Calu3 (cell line): ENCODE results near the gene ID3. TPM values are rescaled to one million over a fixed set of nuclear protein-coding genes. Genes with fewer than 3 reads are reported as not detected.
"Not testable (repeated sequence)": the region's sequence is repeated elsewhere in the genome, so short reads cannot be mapped to it uniquely, and the experiment has no call there.

Experiments
- BruUV-seq: library from RNA; stranded (reverse); fragments of 400-500 nt; replicated peaks from 2 replicates; lab custom pipeline; 2021; lab: Mats Ljungman, UMichigan
- CTCF ChIA-PET: fragments of 300-600 bp; sonication (Branson Sonifier 250); formaldehyde crosslinking; loops from one replicate; lab custom pipeline; 2022; ENCODE audit warnings: antibody characterized with exemption; lab: Charles Lee
- DNase-seq: peaks from one replicate; pipeline ENCODE4 v3.0.0; 2022
- H3K27ac Mint-ChIP-seq: one replicate; pipeline ENCODE4 v1.8.0; 2022; ENCODE audit warnings: mixed read lengths; ENCODE audit not compliant: unreplicated experiment
- H3K27me3 Mint-ChIP-seq: one replicate; pipeline ENCODE4 v1.8.0; 2022; ENCODE audit warnings: mixed read lengths; ENCODE audit not compliant: unreplicated experiment
- H3K36me3 Mint-ChIP-seq: one replicate; pipeline ENCODE4 v1.8.0; 2022; ENCODE audit warnings: mild to moderate bottlenecking, moderate library complexity, mixed read lengths; ENCODE audit not compliant: insufficient read depth, unreplicated experiment
- H3K4me1 Mint-ChIP-seq: one replicate; pipeline ENCODE4 v1.8.0; 2022; ENCODE audit warnings: mild to moderate bottlenecking, low read depth, mixed read lengths; ENCODE audit not compliant: unreplicated experiment
- H3K4me3 Mint-ChIP-seq: one replicate; pipeline ENCODE4 v1.8.0; 2022; ENCODE audit warnings: mild to moderate bottlenecking, low read depth, moderate library complexity, mixed read lengths; ENCODE audit not compliant: unreplicated experiment
- H3K9me3 Mint-ChIP-seq: one replicate; pipeline ENCODE4 v1.8.0; 2022; ENCODE audit warnings: low read depth, mixed read lengths; ENCODE audit not compliant: unreplicated experiment
- CTCF ChIP-seq: fragments of 200-600 bp; IDR thresholded peaks from one replicate; pipeline ENCODE4 v1.8.0; 2022; ENCODE audit warnings: antibody characterized with exemption; ENCODE audit not compliant: unreplicated experiment
- intact Hi-C: fragments of 100-400 bp; cut with micrococcal nuclease; formaldehyde crosslinking; loops from one replicate; pipeline ENCODE4 v1.10.0; 2022; ENCODE audit not compliant: unreplicated experiment
- total RNA-seq: library from RNA; stranded (reverse); gene quantifications from 2 replicates; pipeline ENCODE4 v1.2.3, GENCODE V29; 2022

ID3 gene
- total RNA-seq, 1 experiment from 2014 or later: 25.2 TPM

DNA sequence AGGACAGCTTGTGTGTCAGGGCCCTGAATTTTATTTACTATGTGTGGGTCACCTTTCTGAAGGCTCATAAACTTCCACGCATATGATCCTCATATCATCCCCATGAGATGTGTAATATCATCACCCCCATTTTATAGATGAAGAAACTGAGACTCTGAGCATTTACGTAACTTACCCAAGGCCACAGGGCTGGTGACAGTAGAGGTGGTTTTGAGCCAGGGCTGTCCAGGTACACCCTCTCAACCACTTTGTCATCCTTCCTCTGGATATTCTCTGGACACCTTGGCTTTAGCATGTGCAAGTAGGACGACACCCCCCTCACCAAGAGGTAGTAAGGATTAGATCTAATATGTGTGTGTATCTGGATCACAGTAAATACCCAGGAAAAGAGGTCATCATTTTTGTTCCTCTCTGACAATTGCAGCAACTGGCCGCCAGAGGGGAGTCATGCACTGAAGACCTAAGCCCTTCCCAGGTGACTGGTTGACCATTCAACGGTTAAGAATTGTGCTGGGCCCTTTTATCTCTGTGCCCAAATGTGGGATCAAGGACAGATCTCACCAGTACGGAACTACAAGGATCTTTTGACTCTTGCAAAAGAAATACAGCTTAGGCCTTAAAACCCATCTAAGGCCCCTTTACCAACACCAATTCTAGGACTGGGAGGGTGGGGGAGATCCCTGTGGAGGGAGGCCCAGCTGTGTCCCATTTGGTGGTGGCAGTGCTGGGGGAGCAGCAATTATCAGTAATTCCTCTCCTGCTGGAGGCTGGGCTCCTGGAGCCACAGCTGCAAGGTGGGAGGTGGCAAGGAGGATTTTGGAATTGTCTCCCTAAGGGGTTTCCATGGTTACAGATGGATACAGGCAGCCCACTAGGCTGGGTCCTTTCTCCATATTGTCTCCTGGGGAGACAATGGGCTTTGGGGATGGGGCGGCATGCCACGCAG, 14.6 kb downstream of the ID3 start:
- H3K9me3 Mint-ChIP-seq: no peaks in the 10 kb centered on the region
- H3K4me1 Mint-ChIP-seq: peaks cover 5% of the 10 kb centered on the region
- peak; percentile 64 for DNase-seq
- TF ChIP-seq CTCF: peak; percentile 74
- no peaks in the 10 kb centered on the region for H3K27me3 Mint-ChIP-seq
- no peak overlapping the region for H3K27ac Mint-ChIP-seq
- BruUV-seq: no TSS peak
- H3K4me3 Mint-ChIP-seq: no peak overlapping the region
- intact Hi-C loops: loop anchor here (1.0 kb wide), 1 partner anchor 93 kb away; no protein-coding TSS in a partner anchor
- H3K36me3 Mint-ChIP-seq: no peaks in the 10 kb centered on the region
- CTCF ChIA-PET: interaction anchor here (0.5 to 3.8 kb wide), 3 partner anchors 89 to 247 kb away, joined by 3 to 51 read pairs (median 8); no protein-coding TSS in a partner anchor

GRCh38 chr1:23543707-23544443, 15.4 kb downstream of the ID3 start:
- intact Hi-C loops: loop anchor here (1.0 kb wide), 1 partner anchor 93 kb away; no protein-coding TSS in a partner anchor
- no peak for DNase-seq
- Mint-ChIP-seq H3K36me3 (no peaks in the 10 kb centered on the region), H3K27me3 (no peaks in the 10 kb centered on the region), H3K4me3 (no peak overlapping the region), H3K9me3 (no peaks in the 10 kb centered on the region), H3K4me1 (peaks cover 5% of the 10 kb centered on the region), H3K27ac (no peak overlapping the region)
- TF ChIP-seq CTCF: no peak
- CTCF ChIA-PET: interaction anchor here (0.7 to 3.8 kb wide), 2 partner anchors 93 to 113 kb away, joined by 3 to 51 read pairs; no protein-coding TSS in a partner anchor
- no TSS peak for BruUV-seq

DNA sequence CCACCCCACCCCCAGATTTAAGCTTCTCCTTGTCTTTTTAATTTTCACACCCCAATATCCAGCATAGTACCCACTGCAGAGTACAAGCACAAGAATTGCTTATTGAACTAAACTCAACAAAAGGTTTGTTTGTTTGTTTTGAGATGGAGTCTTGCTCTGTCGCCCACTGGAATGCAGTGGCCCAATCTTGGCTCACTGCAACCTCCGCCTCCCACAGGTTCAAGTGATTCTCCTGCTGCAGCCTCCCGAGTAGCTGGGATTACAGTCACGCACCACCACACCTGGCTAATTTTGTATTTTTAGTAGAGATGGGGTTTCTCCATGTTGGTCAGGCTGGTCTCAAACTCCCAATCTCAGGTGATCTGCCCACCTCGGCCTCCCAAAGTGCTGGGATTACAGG, 16.4 kb downstream of the ID3 start:
- CTCF ChIA-PET, H3K27ac Mint-ChIP-seq, intact Hi-C loops, H3K9me3 Mint-ChIP-seq, H3K4me3 Mint-ChIP-seq, H3K36me3 Mint-ChIP-seq, H3K4me1 Mint-ChIP-seq, H3K27me3 Mint-ChIP-seq, BruUV-seq, DNase-seq: not testable (repeated sequence)

- no peak overlapping the region for H3K27ac Mint-ChIP-seq
- no peaks in the 10 kb centered on the region for H3K27me3 Mint-ChIP-seq
- H3K4me3 Mint-ChIP-seq: peak overlapping the region; percentile 17
- peak; percentile 75 for TF ChIP-seq CTCF
- intact Hi-C loops: loop anchor here (1.0 to 10.0 kb wide), 2 partner anchors 42 to 325 kb away; partner anchors contain the start of gene HTR1D
- CTCF ChIA-PET: interaction anchor here (0.6 to 3.3 kb wide), 9 partner anchors 9 to 749 kb away, joined by 3 to 59 read pairs (median 4); partner anchors contain the start of genes ASAP3 and E2F2
- DNase-seq: peak; percentile 87
- BruUV-seq: no TSS peak
- H3K4me1 Mint-ChIP-seq: peaks cover 13% of the 10 kb centered on the region
- H3K36me3 Mint-ChIP-seq: no peaks in the 10 kb centered on the region
- no peaks in the 10 kb centered on the region for H3K9me3 Mint-ChIP-seq
These were observed 19.5 kb downstream of the ID3 start for GRCh38 chr1:23539698-23540266.
